OCI-LY7 (cell line): ENCODE results near the gene GPR89A. TPM values are rescaled to one million over a fixed set of nuclear protein-coding genes. Genes with fewer than 3 reads are reported as not detected.

Experiments
- BruUV-seq: library from RNA; stranded (reverse); fragments of 400-500 nt; replicated peaks from 2 replicates; lab custom pipeline; 2021; lab: Mats Ljungman, UMichigan
- CTCF ChIA-PET: fragments of 300-600 bp; sonication (Branson Sonifier 250); formaldehyde crosslinking; loops from one replicate; lab custom pipeline; 2022; ENCODE audit warnings: antibody characterized with exemption; ENCODE audit not compliant: unreplicated experiment; lab: Charles Lee
- POLR2A ChIA-PET: fragments of 300-600 bp; sonication (Branson Sonifier 250); formaldehyde crosslinking; loops from one replicate; lab custom pipeline; 2022; ENCODE audit warnings: antibody characterized with exemption; lab: Charles Lee
- DNase-seq: peaks from one replicate; pipeline ENCODE4 v3.0.0-alpha.2; 2015; ENCODE audit warnings: low spot score
- H2AFZ ChIP-seq: fragments of 200-600 bp; sonication (generic), shearing (Covaris generic); 2 replicates; pipeline ENCODE4 v1.6.1; 2014; ENCODE audit warnings: mild to moderate bottlenecking, antibody characterized with exemption, low read length, moderate library complexity
- H3K27ac ChIP-seq: fragments of 200-600 bp; sonication (generic); 2 replicates; pipeline ENCODE4 v1.5.1; 2014; ENCODE audit warnings: mixed run types, low read depth, mild to moderate bottlenecking, moderate library complexity, low read length, inconsistent platforms; ENCODE audit not compliant: poor library complexity, severe bottlenecking
- H3K36me3 ChIP-seq: fragments of 200-600 bp; sonication (generic); 2 replicates; pipeline ENCODE4 v1.6.1; 2014; ENCODE audit warnings: mild to moderate bottlenecking, antibody characterized with exemption, low read length, moderate library complexity, mixed read lengths; ENCODE audit not compliant: insufficient read depth
- H3K4me1 ChIP-seq: fragments of 200-600 bp; sonication (generic); 2 replicates; pipeline ENCODE4 v1.5.1; 2014; ENCODE audit warnings: mild to moderate bottlenecking, low read length; ENCODE audit not compliant: insufficient read depth, poor library complexity, severe bottlenecking
- H3K4me2 ChIP-seq: fragments of 200-600 bp; sonication (generic); 2 replicates; pipeline ENCODE4 v1.6.1; 2014; ENCODE audit warnings: mild to moderate bottlenecking, low read length
- H3K4me3 ChIP-seq: fragments of 200-600 bp; sonication (generic); 2 replicates; pipeline ENCODE4 v1.5.1; 2014; ENCODE audit warnings: mild to moderate bottlenecking, low read depth, low read length; ENCODE audit not compliant: poor library complexity, severe bottlenecking
- H3K79me2 ChIP-seq: fragments of 200-600 bp; sonication (generic); 2 replicates; pipeline ENCODE4 v1.6.1; 2016; ENCODE audit warnings: low read depth, mild to moderate bottlenecking, low read length, moderate library complexity, mixed read lengths; ENCODE audit not compliant: insufficient read depth
- H3K9me2 ChIP-seq: fragments of 200-600 bp; sonication (generic); 2 replicates; pipeline ENCODE4 v1.6.1; 2016; ENCODE audit warnings: mild to moderate bottlenecking, low read length, mixed read lengths; ENCODE audit not compliant: insufficient read depth
- H3K9me3 ChIP-seq: fragments of 200-600 bp; sonication (generic); 2 replicates; pipeline ENCODE4 v1.6.1; 2014; ENCODE audit warnings: mild to moderate bottlenecking, mixed run types, low read length, mixed read lengths
- H4K20me1 ChIP-seq: fragments of 200-600 bp; sonication (generic); 2 replicates; pipeline ENCODE4 v1.6.1; 2014; ENCODE audit warnings: mild to moderate bottlenecking, antibody characterized with exemption, low read length, moderate library complexity, mixed read lengths; ENCODE audit not compliant: insufficient read depth
- EZH2phosphoT487 ChIP-seq: fragments of 200-600 bp; sonication (generic); IDR thresholded peaks from 2 replicates; pipeline ENCODE4 v1.6.1; 2018; ENCODE audit warnings: low read depth, borderline replicate concordance, mild to moderate bottlenecking, mixed run types, antibody characterized with exemption, low read length, moderate library complexity, mixed read lengths
- intact Hi-C: fragments of 100-400 bp; cut with micrococcal nuclease; formaldehyde crosslinking; loops from one replicate; pipeline ENCODE4 v1.10.0; 2022; ENCODE audit not compliant: unreplicated experiment
- total RNA-seq, 2 experiments: library from RNA; depleted of rRNA in 1 of 2; stranded (reverse); fragments of >200 nt in 1 of 2; shearing (Covaris generic) in 1 of 2; gene quantifications; 2 replicates each; pipeline ENCODE4 v1.2.3, GENCODE V29; 2014 to 2022
- TF ChIP-seq, protein P1 (sequence below): fragments of 200-600 bp; sonication (generic); conservative IDR thresholded peaks from 2 replicates; pipeline ENCODE4 v1.5.1; 2014; ENCODE audit warnings: mild to moderate bottlenecking, antibody characterized with exemption, low read length, moderate library complexity, mixed read lengths

GPR89A gene
- total RNA-seq, 2 experiments from 2014 or later, result 31.7 to 36.4 TPM

DNA sequence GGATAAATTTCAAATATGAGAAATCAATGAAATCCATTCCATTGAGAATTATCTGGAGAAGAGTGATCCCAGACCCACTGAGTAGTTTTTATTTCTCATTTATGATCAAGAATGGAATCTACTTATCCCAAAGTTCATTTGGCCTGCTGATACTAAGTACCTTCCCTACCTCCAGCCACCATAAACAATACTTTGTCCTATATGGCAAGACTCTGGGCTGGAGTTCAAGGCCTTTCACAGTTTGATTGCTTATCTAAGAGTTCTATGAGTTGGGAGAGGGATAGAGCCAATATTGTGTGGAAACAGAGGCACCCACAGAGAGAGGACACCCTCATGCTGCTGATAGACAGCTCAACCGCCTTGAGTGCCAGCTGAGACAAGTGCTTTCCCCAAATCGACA is 94.3 kb downstream of the GPR89A start:
- Histone ChIP-seq H4K20me1 (no peaks in the 10 kb centered on the region), H3K4me1 (no peaks in the 10 kb centered on the region), H3K79me2 (no peaks in the 10 kb centered on the region), H3K9me3 (no peaks in the 10 kb centered on the region), H3K9me2 (no peaks in the 10 kb centered on the region), H3K4me2 (no peak overlapping the region), H2AFZ (no peak overlapping the region), H3K4me3 (no peak overlapping the region), H3K36me3 (no peaks in the 10 kb centered on the region), H3K27ac (no peak overlapping the region)
- BruUV-seq, result no TSS peak
- intact Hi-C loops, result no loop called here
- ChIA-PET POLR2A (interaction anchor here (0.9 to 1.6 kb wide), 2 partner anchors 11 to 94 kb away, joined by 3 to 5 read pairs; no protein-coding TSS in a partner anchor), CTCF (no interaction called here)
- TF ChIP-seq EZH2phosphoT487, result no peak
- TF ChIP-seq, protein P1, sequence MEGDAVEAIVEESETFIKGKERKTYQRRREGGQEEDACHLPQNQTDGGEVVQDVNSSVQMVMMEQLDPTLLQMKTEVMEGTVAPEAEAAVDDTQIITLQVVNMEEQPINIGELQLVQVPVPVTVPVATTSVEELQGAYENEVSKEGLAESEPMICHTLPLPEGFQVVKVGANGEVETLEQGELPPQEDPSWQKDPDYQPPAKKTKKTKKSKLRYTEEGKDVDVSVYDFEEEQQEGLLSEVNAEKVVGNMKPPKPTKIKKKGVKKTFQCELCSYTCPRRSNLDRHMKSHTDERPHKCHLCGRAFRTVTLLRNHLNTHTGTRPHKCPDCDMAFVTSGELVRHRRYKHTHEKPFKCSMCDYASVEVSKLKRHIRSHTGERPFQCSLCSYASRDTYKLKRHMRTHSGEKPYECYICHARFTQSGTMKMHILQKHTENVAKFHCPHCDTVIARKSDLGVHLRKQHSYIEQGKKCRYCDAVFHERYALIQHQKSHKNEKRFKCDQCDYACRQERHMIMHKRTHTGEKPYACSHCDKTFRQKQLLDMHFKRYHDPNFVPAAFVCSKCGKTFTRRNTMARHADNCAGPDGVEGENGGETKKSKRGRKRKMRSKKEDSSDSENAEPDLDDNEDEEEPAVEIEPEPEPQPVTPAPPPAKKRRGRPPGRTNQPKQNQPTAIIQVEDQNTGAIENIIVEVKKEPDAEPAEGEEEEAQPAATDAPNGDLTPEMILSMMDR, result no peak
- no peak for DNase-seq

- no peak overlapping the region for H3K27ac ChIP-seq
- no peak for DNase-seq
- POLR2A ChIA-PET, result interaction anchor here (0.6 to 1.6 kb wide), 3 partner anchors 12 to 102 kb away, joined by 3 to 5 read pairs (median 3); no protein-coding TSS in a partner anchor
- no peak overlapping the region for H3K4me3 ChIP-seq
- H3K9me3 ChIP-seq, result no peaks in the 10 kb centered on the region
- H3K36me3 ChIP-seq, result no peaks in the 10 kb centered on the region
- no peaks in the 10 kb centered on the region for H3K4me1 ChIP-seq
- intact Hi-C loops, result no loop called here
- BruUV-seq, result no TSS peak
- TF ChIP-seq, protein P1, result no peak
- TF ChIP-seq EZH2phosphoT487, result no peak
- H3K4me2 ChIP-seq, result no peak overlapping the region
- H4K20me1 ChIP-seq, result no peaks in the 10 kb centered on the region
- H3K9me2 ChIP-seq, result no peaks in the 10 kb centered on the region
- CTCF ChIA-PET, result no interaction called here
- H3K79me2 ChIP-seq, result no peaks in the 10 kb centered on the region
- H2AFZ ChIP-seq, result no peak overlapping the region
These were observed 95.0 kb downstream of the GPR89A start for GRCh38 chr1:145702826-145703225.

DNA sequence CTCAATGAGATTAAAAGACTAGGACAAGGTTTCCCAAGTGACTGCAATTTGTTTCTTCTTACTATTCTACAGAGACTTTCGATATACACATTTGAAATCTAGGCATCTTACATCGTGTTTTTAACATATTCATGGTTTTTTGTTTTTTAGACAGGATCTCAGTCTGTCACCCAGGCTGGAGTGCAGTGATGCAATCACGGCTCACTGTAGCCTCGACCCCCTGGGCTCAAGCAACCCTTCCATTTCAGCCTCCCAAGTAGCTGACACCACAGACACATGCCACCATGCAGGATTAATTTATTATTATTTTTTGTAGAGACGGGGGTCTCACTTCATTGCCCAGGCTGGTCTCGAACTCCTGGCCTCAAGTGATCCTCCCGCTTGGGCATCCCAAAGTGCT is 97.8 kb downstream of the GPR89A start:
- Histone ChIP-seq H3K36me3 (no peaks in the 10 kb centered on the region), H3K9me2 (no peaks in the 10 kb centered on the region), H3K4me3 (no peak overlapping the region), H4K20me1 (no peaks in the 10 kb centered on the region), H3K9me3 (no peaks in the 10 kb centered on the region), H3K27ac (no peak overlapping the region), H3K79me2 (no peaks in the 10 kb centered on the region), H3K4me1 (no peaks in the 10 kb centered on the region), H3K4me2 (no peak overlapping the region), H2AFZ (no peak overlapping the region)
- no TSS peak for BruUV-seq
- TF ChIP-seq, protein P1, result no peak
- no peak for TF ChIP-seq EZH2phosphoT487
- DNase-seq, result no peak
- intact Hi-C loops, result no loop called here
- CTCF ChIA-PET, result no interaction called here
- POLR2A ChIA-PET, result no interaction called here
